Measurements from ENCODE around the gene RPL31.

Gene RPL31

GRCh38 chr2:101018934-101019333 is 16.8 kb downstream of the RPL31 start:
- no peak for ATAC-seq
- TF ChIP-seq ARNTL (CRISPR knock-in tag; IDR thresholded peaks at IDR 0.05; ENCODE audit: borderline replicate concordance, low read depth) (no peak), ESRRG (CRISPR knock-in tag; IDR thresholded peaks at IDR 0.05) (no peak), TSHZ2 (CRISPR knock-in tag; IDR thresholded peaks at IDR 0.05) (no peak), CREB5 (CRISPR knock-in tag; IDR thresholded peaks at IDR 0.05; ENCODE audit: low read depth) (no peak), PPARA (CRISPR knock-in tag; IDR thresholded peaks at IDR 0.05; ENCODE audit: borderline replicate concordance) (no peak), SNAI2 (CRISPR knock-in tag; IDR thresholded peaks at IDR 0.05) (no peak), POU6F1 (CRISPR knock-in tag; IDR thresholded peaks at IDR 0.05; ENCODE audit: borderline replicate concordance, low read depth) (no peak), TCF4 (CRISPR knock-in tag; IDR thresholded peaks at IDR 0.05; ENCODE audit: borderline replicate concordance) (no peak), ISL1 (CRISPR knock-in tag; IDR thresholded peaks at IDR 0.05) (no peak), ZFP30 (CRISPR knock-in tag; IDR thresholded peaks at IDR 0.05) (no peak)

- TF ChIP-seq ESRRG (CRISPR knock-in tag; IDR thresholded peaks at IDR 0.05), result no peak
- TF ChIP-seq OSR1 (CRISPR knock-in tag; IDR thresholded peaks at IDR 0.05), result no peak
- TF ChIP-seq CSDC2 (CRISPR knock-in tag; IDR thresholded peaks at IDR 0.05), result no peak
- no peak for TF ChIP-seq TOX (CRISPR knock-in tag; IDR thresholded peaks at IDR 0.05; ENCODE audit: borderline replicate concordance)
- no peak for TF ChIP-seq POU6F1 (CRISPR knock-in tag; IDR thresholded peaks at IDR 0.05; ENCODE audit: borderline replicate concordance, low read depth)
- no peak for TF ChIP-seq ZFP3 (CRISPR knock-in tag; IDR thresholded peaks at IDR 0.05)
- TF ChIP-seq TSHZ2 (CRISPR knock-in tag; IDR thresholded peaks at IDR 0.05), result no peak
- no peak for TF ChIP-seq ZNF8 (CRISPR knock-in tag; IDR thresholded peaks at IDR 0.05)
- no peak for TF ChIP-seq ZC3H10 (CRISPR knock-in tag; IDR thresholded peaks at IDR 0.05)
- TF ChIP-seq CREB5 (CRISPR knock-in tag; IDR thresholded peaks at IDR 0.05; ENCODE audit: low read depth), result no peak
- no peak for TF ChIP-seq CSRNP3 (CRISPR knock-in tag; IDR thresholded peaks at IDR 0.05)
- TF ChIP-seq PATZ1 (CRISPR knock-in tag; IDR thresholded peaks at IDR 0.05; ENCODE audit: borderline replicate concordance), result no peak
- no peak for TF ChIP-seq RARB (CRISPR knock-in tag; IDR thresholded peaks at IDR 0.05)
- TF ChIP-seq ZNF565 (CRISPR knock-in tag; conservative IDR thresholded peaks at IDR 0.05; ENCODE audit: low read depth), result no peak
- no peak for ATAC-seq
Measured at GRCh38 chr2:101022221-101022620, 20.1 kb downstream of the RPL31 start.

Data from SK-N-SH treated with all-trans-retinoic acid at 6 μM for 48 hours (cell line).